MCF 10A (cell line): Measurements from ENCODE around the gene PALLD. TPM values are rescaled to one million over a fixed set of nuclear protein-coding genes. Genes with fewer than 3 reads are reported as not detected.

Experiments used
- BruUV-seq: library from RNA; stranded (reverse); fragments of 400-500 nt; replicated peaks from 2 replicates; lab custom pipeline; 2021; lab: Mats Ljungman, UMichigan
- CTCF ChIA-PET: fragments of 300-600 bp; sonication (Branson Sonifier 250); formaldehyde crosslinking; extraction: SDS; loops from one replicate; lab custom pipeline; 2021; ENCODE audit warnings: antibody characterized with exemption, inconsistent platforms; lab: Yijun Ruan, JAX
- POLR2A ChIA-PET: fragments of 300-600, 350-650 bp; sonication (Branson Sonifier 250); formaldehyde crosslinking; extraction: SDS; loops from one replicate; lab custom pipeline; 2020; ENCODE audit warnings: antibody characterized with exemption, inconsistent platforms; lab: Yijun Ruan, JAX
- DNase-seq: peaks from one replicate; pipeline ENCODE4 v3.0.0-alpha.2; 2018; ENCODE audit not compliant: unreplicated experiment
- H3K27ac Mint-ChIP-seq: one replicate; pipeline ENCODE4 v1.8.0; 2022; ENCODE audit warnings: mild to moderate bottlenecking, low read depth, mixed read lengths; ENCODE audit not compliant: unreplicated experiment
- H3K27me3 Mint-ChIP-seq: one replicate; pipeline ENCODE4 v1.8.0; 2022; ENCODE audit warnings: mixed read lengths; ENCODE audit not compliant: insufficient read depth, unreplicated experiment
- H3K36me3 Mint-ChIP-seq: one replicate; pipeline ENCODE4 v1.8.0; 2022; ENCODE audit warnings: mild to moderate bottlenecking, moderate library complexity, mixed read lengths; ENCODE audit not compliant: insufficient read depth, unreplicated experiment
- H3K4me1 Mint-ChIP-seq: one replicate; pipeline ENCODE4 v1.8.0; 2022; ENCODE audit warnings: mixed read lengths; ENCODE audit not compliant: insufficient read depth, unreplicated experiment
- H3K4me3 Mint-ChIP-seq: one replicate; pipeline ENCODE4 v1.8.0; 2022; ENCODE audit warnings: mild to moderate bottlenecking, moderate library complexity, mixed read lengths; ENCODE audit not compliant: unreplicated experiment
- H3K9me3 Mint-ChIP-seq: one replicate; pipeline ENCODE4 v1.8.0; 2022; ENCODE audit warnings: mixed read lengths; ENCODE audit not compliant: unreplicated experiment
- intact Hi-C: fragments of 100-400 bp; cut with micrococcal nuclease; formaldehyde crosslinking; loops from 2 replicates; pipeline ENCODE4 v1.14.1; 2022
- total RNA-seq: library from RNA; stranded (reverse); gene quantifications from 2 replicates; pipeline ENCODE4 v1.2.3, GENCODE V29; 2022
- TF ChIP-seq, protein P1 (sequence below): fragments of 200-600 bp; IDR thresholded peaks from one replicate; pipeline ENCODE4 v1.8.0; 2022; ENCODE audit warnings: antibody characterized with exemption, mild to moderate bottlenecking; ENCODE audit not compliant: unreplicated experiment

PALLD gene
- total RNA-seq, 1 experiment from 2014 or later = 191 TPM

DNA sequence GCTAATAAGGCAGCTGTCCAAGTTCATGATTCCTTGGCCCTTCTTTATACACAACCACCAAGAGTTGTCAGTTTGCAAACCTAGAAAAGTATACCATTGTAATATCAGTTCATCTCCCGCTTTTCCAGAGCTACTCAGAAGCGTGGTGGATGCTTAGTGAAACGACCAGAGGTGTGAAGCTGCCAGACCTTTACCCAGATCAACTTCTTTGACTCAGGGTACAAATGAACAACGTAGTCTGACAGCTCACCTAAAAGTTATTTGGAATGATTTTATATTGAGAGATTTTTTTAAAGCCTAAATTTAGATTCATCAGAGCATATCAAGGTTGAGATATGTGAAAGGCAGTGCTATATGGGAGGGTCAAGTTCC lies 343.5 kb downstream of the PALLD start:
- POLR2A ChIA-PET = interaction anchor here (0.6 to 5.1 kb wide), 11 partner anchors 8 to 251 kb away, joined by 3 to 97 read pairs (median 7); partner anchors contain the start of gene CBR4

DNA sequence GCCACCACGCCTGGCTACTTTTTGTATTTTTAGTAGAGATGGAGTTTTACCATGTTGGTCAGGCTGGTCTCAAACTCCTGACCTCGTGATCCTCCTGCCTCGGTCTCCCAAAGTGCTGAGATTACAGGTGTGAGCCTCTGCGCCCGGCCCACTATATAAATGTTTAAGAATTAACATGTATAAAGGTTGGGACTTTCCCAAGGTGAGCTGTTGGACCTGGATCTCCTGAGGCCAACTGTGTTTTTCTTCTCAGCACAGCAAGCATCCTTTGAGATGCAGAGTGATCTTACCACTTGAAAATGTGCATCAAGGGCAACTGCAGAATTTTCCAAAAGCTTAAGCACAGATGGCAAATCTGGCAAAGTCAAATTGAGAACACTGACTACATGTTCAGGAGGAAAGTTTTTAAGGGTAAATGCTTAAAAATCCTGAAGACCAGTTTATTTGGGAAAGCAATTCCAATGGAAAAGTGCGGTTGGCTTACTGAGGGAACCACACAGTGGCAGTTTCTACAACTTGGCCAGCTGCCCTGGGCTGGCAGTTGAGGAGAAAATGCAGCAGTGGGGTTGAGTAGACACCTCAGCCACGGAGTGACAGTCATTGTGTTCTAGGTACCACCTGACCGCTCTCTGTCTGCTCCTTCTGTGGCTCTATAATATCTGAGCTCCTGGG lies 344.3 kb downstream of the PALLD start:
- H3K36me3 Mint-ChIP-seq = peaks cover 83% of the 10 kb centered on the region
- DNase-seq = peak; percentile 31
- CTCF ChIA-PET = interaction anchor here (0.6 to 5.5 kb wide), 7 partner anchors 7 to 327 kb away, joined by 3 to 34 read pairs (median 4); no protein-coding TSS in a partner anchor
- no TSS peak for BruUV-seq
- POLR2A ChIA-PET = interaction anchor here (0.6 to 5.1 kb wide), 15 partner anchors 9 to 530 kb away, joined by 3 to 97 read pairs (median 4); partner anchors contain the start of gene CBR4
- intact Hi-C loops = no loop called here
- peaks cover 61% of the 10 kb centered on the region for H3K4me1 Mint-ChIP-seq
- H3K9me3 Mint-ChIP-seq = no peaks in the 10 kb centered on the region
- H3K27ac Mint-ChIP-seq = no peak overlapping the region
- TF ChIP-seq, protein P1, sequence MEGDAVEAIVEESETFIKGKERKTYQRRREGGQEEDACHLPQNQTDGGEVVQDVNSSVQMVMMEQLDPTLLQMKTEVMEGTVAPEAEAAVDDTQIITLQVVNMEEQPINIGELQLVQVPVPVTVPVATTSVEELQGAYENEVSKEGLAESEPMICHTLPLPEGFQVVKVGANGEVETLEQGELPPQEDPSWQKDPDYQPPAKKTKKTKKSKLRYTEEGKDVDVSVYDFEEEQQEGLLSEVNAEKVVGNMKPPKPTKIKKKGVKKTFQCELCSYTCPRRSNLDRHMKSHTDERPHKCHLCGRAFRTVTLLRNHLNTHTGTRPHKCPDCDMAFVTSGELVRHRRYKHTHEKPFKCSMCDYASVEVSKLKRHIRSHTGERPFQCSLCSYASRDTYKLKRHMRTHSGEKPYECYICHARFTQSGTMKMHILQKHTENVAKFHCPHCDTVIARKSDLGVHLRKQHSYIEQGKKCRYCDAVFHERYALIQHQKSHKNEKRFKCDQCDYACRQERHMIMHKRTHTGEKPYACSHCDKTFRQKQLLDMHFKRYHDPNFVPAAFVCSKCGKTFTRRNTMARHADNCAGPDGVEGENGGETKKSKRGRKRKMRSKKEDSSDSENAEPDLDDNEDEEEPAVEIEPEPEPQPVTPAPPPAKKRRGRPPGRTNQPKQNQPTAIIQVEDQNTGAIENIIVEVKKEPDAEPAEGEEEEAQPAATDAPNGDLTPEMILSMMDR = no peak
- no peaks in the 10 kb centered on the region for H3K27me3 Mint-ChIP-seq
- no peak overlapping the region for H3K4me3 Mint-ChIP-seq

More for the DNA sequence above, 343.5 kb downstream of the PALLD start:
- H3K4me3 Mint-ChIP-seq = no peak overlapping the region
- H3K36me3 Mint-ChIP-seq = peaks cover 83% of the 10 kb centered on the region
- intact Hi-C loops = no loop called here
- no peaks in the 10 kb centered on the region for H3K27me3 Mint-ChIP-seq
- H3K9me3 Mint-ChIP-seq = no peaks in the 10 kb centered on the region
- H3K4me1 Mint-ChIP-seq = peaks cover 68% of the 10 kb centered on the region
- BruUV-seq = no TSS peak
- CTCF ChIA-PET = interaction anchor here (0.6 to 5.5 kb wide), 6 partner anchors 24 to 326 kb away, joined by 3 to 34 read pairs (median 3); no protein-coding TSS in a partner anchor
- H3K27ac Mint-ChIP-seq = peak overlapping the region; percentile 76
- TF ChIP-seq, protein P1 = no peak
- no peak for DNase-seq

DNA sequence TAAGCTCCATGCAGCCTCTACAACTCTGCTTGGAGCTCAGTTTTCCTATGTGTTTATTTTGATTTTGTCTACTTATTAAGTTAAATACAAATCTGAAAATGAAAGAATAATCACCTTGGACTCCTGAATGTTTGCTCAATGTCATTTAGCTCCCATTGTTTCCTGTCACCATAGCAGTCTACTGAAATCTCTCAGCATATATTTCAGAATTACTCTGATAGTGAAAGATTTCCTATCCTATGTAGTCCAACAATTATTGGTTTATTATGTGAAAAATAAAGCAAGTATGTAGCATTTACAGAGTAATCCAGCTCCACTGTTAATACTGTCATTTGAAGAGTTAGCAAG lies 344.8 kb downstream of the PALLD start:
- no peak for DNase-seq
- H3K4me1 Mint-ChIP-seq = peaks cover 58% of the 10 kb centered on the region
- TF ChIP-seq, protein P1 = no peak
- intact Hi-C loops = no loop called here
- CTCF ChIA-PET = interaction anchor here (0.7 to 5.5 kb wide), 6 partner anchors 8 to 328 kb away, joined by 3 to 34 read pairs (median 5); no protein-coding TSS in a partner anchor
- H3K9me3 Mint-ChIP-seq = no peaks in the 10 kb centered on the region
- H3K4me3 Mint-ChIP-seq = no peak overlapping the region
- no peak overlapping the region for H3K27ac Mint-ChIP-seq
- BruUV-seq = no TSS peak
- H3K36me3 Mint-ChIP-seq = peaks cover 82% of the 10 kb centered on the region
- POLR2A ChIA-PET = interaction anchor here (0.5 to 5.1 kb wide), 15 partner anchors 10 to 252 kb away, joined by 3 to 97 read pairs (median 4); no protein-coding TSS in a partner anchor
- H3K27me3 Mint-ChIP-seq = no peaks in the 10 kb centered on the region

DNA sequence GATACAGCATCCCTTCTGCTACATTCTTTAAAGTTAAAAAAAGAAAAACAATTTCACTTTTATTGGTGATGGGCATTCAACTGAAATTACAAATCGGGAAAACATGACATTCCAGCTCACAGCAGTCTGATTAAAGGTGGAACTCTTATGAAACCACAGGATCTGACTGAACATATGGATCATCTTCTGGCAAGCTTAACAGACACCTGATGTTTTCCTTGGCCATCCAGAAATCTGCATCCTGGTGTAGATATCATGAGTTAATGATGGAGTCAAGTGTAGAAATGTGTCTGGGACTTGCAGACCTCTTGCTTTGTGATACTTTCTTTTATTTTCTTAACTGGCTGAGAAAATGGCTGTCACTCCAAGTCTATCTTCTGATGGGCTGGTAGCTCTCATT lies 345.3 kb downstream of the PALLD start:
- POLR2A ChIA-PET = interaction anchor here (0.5 to 5.1 kb wide), 12 partner anchors 10 to 253 kb away, joined by 3 to 97 read pairs (median 4); no protein-coding TSS in a partner anchor
- intact Hi-C loops = no loop called here
- peaks cover 82% of the 10 kb centered on the region for H3K36me3 Mint-ChIP-seq
- H3K27me3 Mint-ChIP-seq = no peaks in the 10 kb centered on the region
- peaks cover 58% of the 10 kb centered on the region for H3K4me1 Mint-ChIP-seq
- H3K27ac Mint-ChIP-seq = peak overlapping the region; percentile 87
- no peak for DNase-seq
- BruUV-seq = no TSS peak
- CTCF ChIA-PET = interaction anchor here (1.5 to 5.5 kb wide), 3 partner anchors 8 to 257 kb away, joined by 6 to 34 read pairs (median 11); no protein-coding TSS in a partner anchor
- TF ChIP-seq, protein P1 = no peak
- H3K4me3 Mint-ChIP-seq = no peak overlapping the region
- no peaks in the 10 kb centered on the region for H3K9me3 Mint-ChIP-seq
